ENCODE measurements around the gene DGKI.

The DGKI gene

DNA sequence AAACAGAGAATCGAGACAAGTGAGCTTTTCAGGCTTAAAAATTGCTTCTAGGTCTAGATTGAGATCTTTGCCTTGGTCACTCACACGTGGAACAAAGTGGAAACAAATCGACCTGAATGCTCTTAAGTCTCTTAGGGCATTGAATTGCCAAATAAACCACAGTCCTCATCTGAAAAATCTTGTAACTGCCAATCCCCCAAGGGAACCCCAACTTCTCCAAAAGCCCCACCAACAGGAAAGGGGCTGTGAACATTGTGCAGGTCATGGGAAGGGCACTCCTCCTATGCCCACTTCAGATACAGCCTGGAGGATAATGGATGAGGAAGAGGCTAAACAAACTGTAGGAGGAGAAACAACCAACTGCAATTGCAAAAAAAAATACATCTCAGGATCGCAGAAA is 91.3 kb downstream of the DGKI start:
- no peak overlapping the region for H3K4me3 ChIP-seq (ENCODE audit: low read length)
- TF ChIP-seq, protein P1, sequence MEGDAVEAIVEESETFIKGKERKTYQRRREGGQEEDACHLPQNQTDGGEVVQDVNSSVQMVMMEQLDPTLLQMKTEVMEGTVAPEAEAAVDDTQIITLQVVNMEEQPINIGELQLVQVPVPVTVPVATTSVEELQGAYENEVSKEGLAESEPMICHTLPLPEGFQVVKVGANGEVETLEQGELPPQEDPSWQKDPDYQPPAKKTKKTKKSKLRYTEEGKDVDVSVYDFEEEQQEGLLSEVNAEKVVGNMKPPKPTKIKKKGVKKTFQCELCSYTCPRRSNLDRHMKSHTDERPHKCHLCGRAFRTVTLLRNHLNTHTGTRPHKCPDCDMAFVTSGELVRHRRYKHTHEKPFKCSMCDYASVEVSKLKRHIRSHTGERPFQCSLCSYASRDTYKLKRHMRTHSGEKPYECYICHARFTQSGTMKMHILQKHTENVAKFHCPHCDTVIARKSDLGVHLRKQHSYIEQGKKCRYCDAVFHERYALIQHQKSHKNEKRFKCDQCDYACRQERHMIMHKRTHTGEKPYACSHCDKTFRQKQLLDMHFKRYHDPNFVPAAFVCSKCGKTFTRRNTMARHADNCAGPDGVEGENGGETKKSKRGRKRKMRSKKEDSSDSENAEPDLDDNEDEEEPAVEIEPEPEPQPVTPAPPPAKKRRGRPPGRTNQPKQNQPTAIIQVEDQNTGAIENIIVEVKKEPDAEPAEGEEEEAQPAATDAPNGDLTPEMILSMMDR (conservative IDR thresholded peaks at IDR 0.05; ENCODE audit: low read length), result no peak
- DNase-seq (ENCODE audit: low read depth), result no peak

DNA sequence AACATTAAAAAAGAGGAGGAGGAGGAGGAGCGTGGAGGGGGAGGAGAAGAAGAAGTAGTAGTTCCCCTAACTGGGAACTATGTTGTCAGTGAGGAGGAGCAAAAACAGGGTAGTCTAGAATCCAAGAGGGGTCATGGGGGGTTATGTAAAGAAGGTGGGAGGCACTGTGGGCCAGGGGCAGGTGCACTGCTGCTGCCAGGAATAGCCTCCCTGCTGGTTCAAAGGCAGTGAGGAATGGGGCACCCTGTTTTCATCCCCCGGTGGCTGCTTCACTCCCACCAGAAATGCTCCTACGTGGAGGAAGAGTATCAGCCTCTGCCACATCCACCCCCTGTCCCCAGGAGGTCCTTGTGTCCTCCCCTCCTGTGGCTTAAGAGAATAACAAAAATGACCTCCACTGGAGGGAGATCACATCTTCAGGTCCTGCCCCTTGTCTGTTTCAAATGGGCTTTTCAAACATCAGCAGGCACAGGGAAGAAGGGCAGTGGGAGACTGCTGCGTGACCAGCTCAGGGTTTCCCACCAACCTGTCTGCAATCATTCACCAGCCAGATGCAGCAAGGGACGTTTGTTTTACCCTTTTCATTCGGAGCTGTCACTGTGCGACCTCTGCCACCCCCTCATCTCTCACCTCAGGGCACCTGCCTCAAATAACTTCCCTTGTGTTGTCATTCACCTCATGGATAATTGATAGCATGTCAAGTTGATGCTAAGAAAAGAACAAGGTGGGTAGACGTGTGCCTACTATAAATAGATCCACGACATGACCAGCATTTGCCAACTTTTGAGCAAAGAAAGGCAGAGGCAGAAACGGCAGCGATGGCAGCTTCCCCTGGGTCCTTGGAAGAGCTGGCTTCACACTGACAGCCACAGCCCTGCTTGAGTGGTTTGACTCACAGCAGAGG is 92.6 kb downstream of the DGKI start:
- TF ChIP-seq, protein P1 (conservative IDR thresholded peaks at IDR 0.05; ENCODE audit: low read length), result no peak
- no peak overlapping the region for H3K4me3 ChIP-seq (ENCODE audit: low read length)
- no peak for DNase-seq (ENCODE audit: low read depth)

DNA sequence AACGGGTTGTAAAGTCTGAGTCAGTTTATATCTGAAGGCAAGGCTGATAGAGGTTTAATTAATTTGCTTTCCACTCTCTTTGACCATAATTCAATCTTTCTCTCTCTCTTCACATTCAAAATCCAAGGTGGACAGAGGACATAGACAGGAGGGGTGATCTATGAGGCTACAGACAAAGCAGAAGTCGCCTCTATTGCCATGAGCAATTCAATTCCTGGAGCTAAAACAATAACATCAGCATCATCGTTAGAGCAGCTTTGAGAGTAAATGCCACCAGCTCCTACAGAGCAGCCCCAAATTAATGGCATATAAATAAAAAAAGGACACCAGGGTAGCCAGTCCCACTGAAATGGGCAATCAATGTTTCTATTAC is 93.2 kb downstream of the DGKI start:
- DNase-seq (ENCODE audit: low read depth), result no peak
- H3K4me3 ChIP-seq (ENCODE audit: low read length), result no peak overlapping the region
- TF ChIP-seq, protein P1 (conservative IDR thresholded peaks at IDR 0.05; ENCODE audit: low read length), result no peak

DNA sequence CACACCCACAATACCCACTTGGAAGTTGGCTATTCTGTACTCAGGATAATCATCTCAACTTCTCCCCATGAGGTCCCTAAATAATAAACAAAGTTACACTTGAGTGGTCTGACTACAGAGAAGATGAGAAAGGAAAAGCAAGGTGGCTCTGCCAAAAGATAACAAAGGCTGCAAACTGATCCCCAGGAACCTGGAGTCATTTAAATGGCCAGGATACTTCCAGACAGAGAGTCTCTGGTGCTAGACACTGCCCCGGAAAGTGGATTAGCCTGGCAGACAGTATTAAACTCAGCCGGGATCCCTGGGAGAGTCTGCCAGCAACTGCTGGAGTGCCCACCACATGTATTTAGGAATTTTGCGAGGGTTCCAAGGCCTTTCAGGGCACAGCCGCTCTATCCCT is 93.7 kb downstream of the DGKI start:
- DNase-seq (ENCODE audit: low read depth), result no peak
- H3K4me3 ChIP-seq (ENCODE audit: low read length), result no peak overlapping the region

DNA sequence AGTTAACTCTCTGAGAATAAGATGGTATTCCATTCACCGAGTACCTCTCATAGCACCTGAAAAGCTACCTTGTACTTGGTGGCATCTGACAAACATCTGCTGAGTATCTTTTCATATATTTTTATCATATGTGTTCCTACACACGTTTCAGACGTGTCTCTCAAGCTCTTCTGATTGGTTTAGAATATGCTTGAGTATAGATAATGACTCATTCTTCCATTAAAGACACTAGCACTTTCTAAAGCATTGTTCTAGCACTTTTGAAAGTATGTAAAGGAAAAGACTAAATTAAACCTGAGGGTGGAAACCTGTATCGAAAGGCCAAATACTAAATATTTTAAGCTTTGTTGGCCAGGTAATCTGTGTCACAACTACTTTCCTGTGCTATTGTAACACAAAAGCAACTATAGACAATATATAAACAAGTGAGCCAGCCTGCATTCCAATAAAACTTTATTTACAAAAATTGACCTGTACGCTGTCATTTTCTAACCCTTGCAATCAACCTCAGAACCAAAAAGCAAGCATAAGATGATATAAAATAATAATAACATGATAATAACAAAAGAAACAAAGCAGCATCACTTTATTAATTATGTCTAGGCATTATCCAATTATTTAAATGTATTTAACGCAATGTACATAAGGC is 95.3 kb downstream of the DGKI start:
- DNase-seq (ENCODE audit: low read depth), result no peak
- no peak overlapping the region for H3K4me3 ChIP-seq (ENCODE audit: low read length)
- TF ChIP-seq, protein P1 (conservative IDR thresholded peaks at IDR 0.05; ENCODE audit: low read length), result no peak

More for the DNA sequence above, 93.7 kb downstream of the DGKI start:
- TF ChIP-seq, protein P1 (conservative IDR thresholded peaks at IDR 0.05; ENCODE audit: low read length), result no peak

DNA sequence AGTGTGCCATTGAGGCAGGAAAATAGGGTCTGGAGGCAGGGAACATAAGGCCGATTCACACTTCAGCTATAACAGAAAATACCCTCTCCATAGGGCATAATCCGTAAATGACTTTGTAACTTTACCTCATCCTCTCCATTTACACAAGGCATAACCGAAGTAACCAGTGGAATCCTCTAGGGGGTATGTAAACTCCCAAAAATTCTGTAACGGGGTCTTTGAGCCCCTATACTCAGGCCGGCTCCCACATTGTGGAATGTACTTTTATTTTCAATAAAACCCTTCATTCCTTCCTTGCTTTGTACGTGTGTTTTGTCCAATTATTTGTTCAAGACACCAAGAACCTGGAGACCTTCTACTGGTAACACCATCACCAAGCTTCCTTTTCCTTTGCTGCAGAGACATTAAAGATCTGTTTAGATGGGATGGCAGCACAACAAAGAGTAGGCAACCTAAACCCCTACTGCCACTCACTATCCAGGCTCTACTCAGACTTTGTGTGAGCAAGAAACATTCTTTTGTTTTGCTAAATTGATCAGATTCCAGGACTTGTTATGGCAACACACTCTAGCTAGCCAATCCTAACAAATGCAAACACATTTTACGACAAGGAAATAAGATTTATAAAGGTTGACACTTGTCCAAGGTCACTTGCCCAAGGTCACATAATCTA is 99.3 kb downstream of the DGKI start:
- H3K4me3 ChIP-seq (ENCODE audit: low read length), result no peak overlapping the region
- TF ChIP-seq, protein P1 (conservative IDR thresholded peaks at IDR 0.05; ENCODE audit: low read length), result no peak
- DNase-seq (ENCODE audit: low read depth), result peak; percentile 33
